Osteoblast (primary cell): ENCODE results near the gene KIAA0408. TPM values are rescaled to one million over a fixed set of nuclear protein-coding genes. Genes with fewer than 3 reads are reported as not detected.

Source experiments
- small RNA-seq: library from RNA; depleted of rRNA; stranded (forward); fragments of <200 nt; gene quantifications from one replicate; pipeline ENCODE3, GENCODE V24; 2012
- total RNA-seq: library from RNA; depleted of rRNA; stranded (reverse); fragments of >200 nt; gene quantifications from 2 replicates; pipeline ENCODE4 v1.2.3, GENCODE V29; 2012

Gene KIAA0408
- total RNA-seq, 1 donor: 2.5 TPM

Small RNA genes within 50 kb of the gene (small RNA-seq; reads per million reads assigned to genes)
- not detected for gene KIAA0408

Other genes with a start within 250 kb of the KIAA0408 start
- gene RNF146, start 192.5 kb downstream of the KIAA0408 start, total RNA-seq: 56.8 and 60.4 TPM in 2 replicates
- 67.0 and 71.0 TPM in 2 replicates for gene ECHDC1, start 115.8 kb downstream of the KIAA0408 start, total RNA-seq
- gene C6orf58, start 117.8 kb upstream of the KIAA0408 start, total RNA-seq: under 0.01 TPM in 1 of 2 replicates, not detected in the other